Lower leg skin (tissue), 4 donors: ENCODE results near the gene PRDM15. TPM values are rescaled to one million over a fixed set of nuclear protein-coding genes. Genes with fewer than 3 reads are reported as not detected.
"Not testable (repeated sequence)": the region's sequence is repeated elsewhere in the genome, so short reads cannot be mapped to it uniquely, and the experiment has no call there.

Source experiments
- DNase-seq, 2 donors: peaks; one replicate each; pipeline ENCODE4 v3.0.0-alpha.2; 2019; ENCODE audit warnings: low spot score in 2 of 2
- H3K4me3 ChIP-seq: fragments of 200-600 bp; sonication (generic); 2 replicates; pipeline ENCODE4 v1.5.1; 2017; ENCODE audit warnings: mild to moderate bottlenecking, low read depth; ENCODE audit not compliant: poor library complexity, severe bottlenecking
- POLR2A ChIP-seq, 2 donors: fragments of 450-650 bp; IDR thresholded peaks; one replicate each; pipeline ENCODE4 v1.6.1; 2016 to 2017; ENCODE audit warnings: antibody characterized with exemption in 2 of 2, mild to moderate bottlenecking in 1 of 2, moderate library complexity in 1 of 2
- WGBS, 2 donors: methylation state at CpG; one replicate each; pipeline ENCODE4 v1.1.5; 2018; 5-methylcytosine and 5-hydroxymethylcytosine counted together
- intact Hi-C: fragments of 100-400 bp; cut with DNase I; formaldehyde crosslinking; loops from one replicate; pipeline ENCODE4 v1.15.0; 2023; ENCODE audit warnings: low total_unique reads
- total RNA-seq, 4 donors: library from RNA; depleted of rRNA; stranded (reverse); fragments of >200 nt; gene quantifications; one replicate each; pipeline ENCODE4 v1.1.0, GENCODE V29; 2016
- TF ChIP-seq, protein P1 (sequence below), 3 donors: fragments of 450-650 bp; IDR thresholded peaks; one replicate each; pipeline ENCODE4 v1.5.1; 2016; ENCODE audit warnings: antibody characterized with exemption in 3 of 3, mild to moderate bottlenecking in 3 of 3, moderate library complexity in 2 of 3

Gene PRDM15
- total RNA-seq, 4 donors from 2014 or later, result 4.7 to 26.9 (median 9.1) TPM

DNA sequence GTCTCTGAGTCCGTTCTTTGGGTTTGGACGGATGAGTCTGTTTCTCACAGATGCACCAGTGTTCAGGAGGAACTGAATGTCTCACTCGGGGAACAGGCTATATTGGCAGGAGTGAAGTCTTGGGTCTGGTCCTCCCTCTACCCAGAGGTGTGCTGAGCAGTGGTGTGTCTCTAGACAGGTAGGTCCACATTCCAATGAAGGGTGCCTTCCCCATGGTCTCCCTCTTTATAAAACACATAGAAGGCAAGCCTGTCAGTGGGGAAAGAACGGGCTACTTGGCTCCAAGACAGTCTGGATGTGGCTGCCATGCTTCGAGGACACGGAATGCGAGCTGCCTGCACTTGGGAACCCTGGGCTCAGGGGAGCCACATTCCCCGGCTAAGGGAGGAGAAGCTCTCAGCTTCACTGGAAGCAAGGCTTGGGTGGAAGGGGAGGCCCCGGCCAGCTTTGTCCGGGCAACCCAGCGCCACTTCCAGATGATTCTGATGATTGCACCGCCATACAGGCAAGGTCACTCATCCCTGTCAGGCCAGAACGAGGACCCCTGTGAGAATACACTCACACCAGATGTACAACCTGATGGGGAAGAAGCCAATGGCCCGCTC is 82.6 kb downstream of the PRDM15 start:
- H3K4me3 ChIP-seq, result no peak overlapping the region
- intact Hi-C loops, result no loop called here
- TF ChIP-seq POLR2A (IDR thresholded peaks at IDR 0.05), result no peak
- TF ChIP-seq, protein P1, sequence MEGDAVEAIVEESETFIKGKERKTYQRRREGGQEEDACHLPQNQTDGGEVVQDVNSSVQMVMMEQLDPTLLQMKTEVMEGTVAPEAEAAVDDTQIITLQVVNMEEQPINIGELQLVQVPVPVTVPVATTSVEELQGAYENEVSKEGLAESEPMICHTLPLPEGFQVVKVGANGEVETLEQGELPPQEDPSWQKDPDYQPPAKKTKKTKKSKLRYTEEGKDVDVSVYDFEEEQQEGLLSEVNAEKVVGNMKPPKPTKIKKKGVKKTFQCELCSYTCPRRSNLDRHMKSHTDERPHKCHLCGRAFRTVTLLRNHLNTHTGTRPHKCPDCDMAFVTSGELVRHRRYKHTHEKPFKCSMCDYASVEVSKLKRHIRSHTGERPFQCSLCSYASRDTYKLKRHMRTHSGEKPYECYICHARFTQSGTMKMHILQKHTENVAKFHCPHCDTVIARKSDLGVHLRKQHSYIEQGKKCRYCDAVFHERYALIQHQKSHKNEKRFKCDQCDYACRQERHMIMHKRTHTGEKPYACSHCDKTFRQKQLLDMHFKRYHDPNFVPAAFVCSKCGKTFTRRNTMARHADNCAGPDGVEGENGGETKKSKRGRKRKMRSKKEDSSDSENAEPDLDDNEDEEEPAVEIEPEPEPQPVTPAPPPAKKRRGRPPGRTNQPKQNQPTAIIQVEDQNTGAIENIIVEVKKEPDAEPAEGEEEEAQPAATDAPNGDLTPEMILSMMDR (IDR thresholded peaks at IDR 0.05), result no peak
- 76 to 84% methylated on average over 7 to 14 of the region's 14 CpGs for WGBS, 2 donors
- DNase-seq, result peak in 1 of 2 donors; percentile 53

DNA sequence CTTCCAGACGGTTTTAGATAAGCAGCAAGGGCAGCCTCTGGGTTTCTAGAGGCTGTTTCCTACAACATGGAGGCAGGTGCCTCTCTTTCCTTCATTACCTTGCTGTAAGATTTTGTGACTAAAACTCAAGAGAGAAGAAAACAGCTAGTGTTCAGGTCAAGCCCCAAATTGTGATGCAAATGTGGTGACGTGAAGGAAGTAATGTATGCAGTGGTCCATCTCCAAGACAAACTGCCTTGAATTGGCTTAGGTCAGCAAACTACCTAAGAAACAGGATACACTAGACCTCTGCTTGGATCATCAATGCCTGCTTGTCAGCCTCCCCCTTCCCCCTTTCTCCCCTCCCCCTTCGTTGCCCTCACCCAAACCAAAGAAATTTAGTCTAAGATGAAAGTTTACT is 83.4 kb downstream of the PRDM15 start:
- WGBS, 2 donors, result 71 to 79% methylated on average over 3 of the region's 3 CpGs
- H3K4me3 ChIP-seq, result no peak overlapping the region
- intact Hi-C loops, result no loop called here
- TF ChIP-seq, protein P1 (IDR thresholded peaks at IDR 0.05), result no peak
- TF ChIP-seq POLR2A (IDR thresholded peaks at IDR 0.05), result no peak
- no peak for DNase-seq

DNA sequence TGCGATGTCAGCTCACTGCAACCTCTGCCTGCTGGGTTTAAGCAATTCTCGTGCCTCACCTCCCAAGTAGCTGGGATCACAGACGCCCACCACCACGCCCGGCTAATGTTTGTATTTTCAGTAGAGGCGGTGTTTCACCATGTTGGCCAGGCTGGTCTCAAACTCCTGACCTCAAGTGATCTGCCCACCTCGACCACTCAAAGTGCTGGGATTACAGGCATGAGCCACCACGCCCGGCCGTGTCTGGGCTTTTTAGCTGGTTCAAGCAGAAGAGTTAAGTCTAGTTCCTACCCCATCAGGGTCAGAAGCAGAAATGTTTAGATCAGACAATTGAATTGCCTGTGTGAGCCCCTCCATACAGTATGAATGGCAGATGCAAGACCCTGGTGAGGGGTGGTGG is 84.5 kb downstream of the PRDM15 start:
- TF ChIP-seq, protein P1 (IDR thresholded peaks at IDR 0.05), result no peak
- no peak for TF ChIP-seq POLR2A (IDR thresholded peaks at IDR 0.05)
- peak in 1 of 2 donors; percentile 62 for DNase-seq
- intact Hi-C loops, result no loop called here
- H3K4me3 ChIP-seq, result no peak overlapping the region
- 90 to 92% methylated on average over 10 of the region's 10 CpGs for WGBS, 2 donors

DNA sequence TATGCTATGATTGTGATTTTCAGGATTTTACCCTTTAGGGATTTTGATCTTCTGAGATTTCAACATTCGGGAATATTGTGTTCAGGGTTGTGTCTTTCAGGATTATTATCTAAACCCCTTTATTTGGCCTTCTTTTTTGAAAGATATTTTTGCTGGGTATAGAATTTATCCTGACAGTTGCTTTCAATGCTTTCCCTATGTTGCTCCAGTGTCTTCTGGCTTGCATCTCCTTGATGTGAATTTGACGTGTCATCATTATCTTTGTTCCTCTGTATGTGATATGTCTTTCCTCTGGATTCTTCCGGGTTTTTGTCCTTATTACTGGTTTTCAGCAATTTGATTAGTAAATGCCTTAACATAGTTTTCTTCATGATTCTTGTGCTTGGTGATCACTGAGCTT is 86.4 kb downstream of the PRDM15 start:
- TF ChIP-seq, protein P1 (IDR thresholded peaks at IDR 0.05), result no peak
- no peak for TF ChIP-seq POLR2A (IDR thresholded peaks at IDR 0.05)
- no peak overlapping the region for H3K4me3 ChIP-seq
- intact Hi-C loops, result no loop called here
- 95 to 96% methylated on average over 3 of the region's 3 CpGs for WGBS, 2 donors
- no peak for DNase-seq

DNA sequence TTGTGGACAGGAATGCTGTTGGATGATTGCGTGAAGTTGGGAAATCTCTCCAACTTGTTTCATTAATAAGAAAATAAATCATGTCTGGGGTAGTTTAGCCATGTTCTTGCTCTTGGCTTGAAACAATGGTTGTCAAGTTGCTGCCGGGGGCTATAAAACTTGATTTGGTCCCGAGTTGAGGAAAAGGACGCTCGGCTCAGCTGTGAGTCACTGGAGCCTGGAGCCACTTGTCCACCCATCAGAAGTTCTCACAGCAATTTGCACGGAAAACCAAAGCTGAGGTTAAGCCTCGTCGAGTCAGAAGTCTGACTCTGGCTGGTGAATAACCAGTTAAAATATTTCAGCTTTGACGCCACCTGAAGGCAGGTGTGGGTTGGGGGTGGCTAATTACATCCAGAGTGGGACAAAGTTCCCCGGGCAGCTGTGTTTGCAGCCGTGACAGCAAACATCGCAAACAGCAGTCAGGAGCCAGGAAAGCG is 92.6 kb downstream of the PRDM15 start:
- 18 to 34% methylated on average over 13 of the region's 13 CpGs for WGBS, 2 donors
- peak in 1 of 2 donors; percentile 64 for DNase-seq

DNA sequence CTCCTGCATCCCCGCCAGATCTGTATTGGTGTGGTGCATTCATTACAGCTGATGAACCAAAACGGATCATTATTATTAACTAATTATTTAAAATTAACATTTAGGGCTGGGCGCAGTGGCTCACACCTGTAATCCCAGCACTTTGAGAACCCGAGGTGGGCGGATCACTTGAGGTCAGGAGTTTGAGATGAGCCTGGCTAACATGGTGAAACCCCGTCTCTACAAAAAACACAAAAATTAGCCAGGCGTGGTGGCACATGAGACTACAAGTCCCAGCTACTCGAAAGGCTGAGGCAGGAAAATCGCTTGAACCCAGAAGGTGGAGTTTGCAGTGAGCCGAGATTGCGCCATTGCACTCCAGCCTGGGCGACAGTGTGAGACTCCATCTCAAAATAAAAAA is 93.9 kb downstream of the PRDM15 start:
- intact Hi-C loops, H3K4me3 ChIP-seq: not testable (repeated sequence)
- DNase-seq, result peak in 1 of 2 donors; percentile 61
- WGBS, 2 donors, result 77 to 80% methylated on average over 12 of the region's 12 CpGs

More for the DNA sequence above, 92.6 kb downstream of the PRDM15 start:
- intact Hi-C loops, result no loop called here
- no peak overlapping the region for H3K4me3 ChIP-seq
- TF ChIP-seq, protein P1 (IDR thresholded peaks at IDR 0.05), result no peak
- no peak for TF ChIP-seq POLR2A (IDR thresholded peaks at IDR 0.05)
